Chondrocyte (in vitro differentiated cells): ENCODE results near the gene SHPK. TPM values are rescaled to one million over a fixed set of nuclear protein-coding genes. Genes with fewer than 3 reads are reported as not detected.

Experiments used
- DNase-seq: peaks from one replicate; pipeline ENCODE4 v3.0.0; 2021; ENCODE audit warnings: mixed read lengths, low spot score
- H3K27ac Mint-ChIP-seq: one replicate; pipeline ENCODE4 v1.8.0; 2021; ENCODE audit warnings: mild to moderate bottlenecking, moderate library complexity, mixed read lengths; ENCODE audit not compliant: unreplicated experiment
- H3K27me3 Mint-ChIP-seq: 2 replicates; pipeline ENCODE4 v1.8.0; 2021; ENCODE audit warnings: low read depth, mixed read lengths
- H3K36me3 Mint-ChIP-seq: 2 replicates; pipeline ENCODE4 v1.8.0; 2021; ENCODE audit warnings: low read depth, mixed read lengths
- H3K4me1 Mint-ChIP-seq: 2 replicates; pipeline ENCODE4 v1.8.0; 2021; ENCODE audit warnings: low read depth, mild to moderate bottlenecking, mixed read lengths
- H3K4me3 Mint-ChIP-seq: one replicate; pipeline ENCODE4 v1.8.0; 2021; ENCODE audit warnings: mild to moderate bottlenecking, moderate library complexity, mixed read lengths; ENCODE audit not compliant: unreplicated experiment
- H3K9me3 Mint-ChIP-seq: 2 replicates; pipeline ENCODE4 v1.8.0; 2021; ENCODE audit warnings: low read depth, mixed read lengths
- CTCF ChIP-seq: fragments of 200-600 bp; sonication (generic); IDR thresholded peaks from 2 replicates; pipeline ENCODE4 v1.5.0; 2021; ENCODE audit warnings: antibody characterized with exemption, mild to moderate bottlenecking, moderate library complexity
- total RNA-seq: library from RNA; stranded (reverse); gene quantifications from 3 replicates; pipeline ENCODE4 v1.2.1, GENCODE V29; 2021

The SHPK gene
- total RNA-seq, 1 donor from 2014 or later: 5.6 TPM

- DNase-seq: no peak
- Mint-ChIP-seq H3K27ac (no peak overlapping the region), H3K9me3 (no peaks in the 10 kb centered on the region), H3K4me3 (no peak overlapping the region), H3K4me1 (peaks cover 9% of the 10 kb centered on the region), H3K36me3 (no peaks in the 10 kb centered on the region), H3K27me3 (no peaks in the 10 kb centered on the region)
- no peak for TF ChIP-seq CTCF
Observed at GRCh38 chr17:3598078-3598477, 38.0 kb downstream of the SHPK start.

- no peaks in the 10 kb centered on the region for H3K9me3 Mint-ChIP-seq
- H3K27ac Mint-ChIP-seq: no peak overlapping the region
- no peak for TF ChIP-seq CTCF
- no peak overlapping the region for H3K4me3 Mint-ChIP-seq
- no peaks in the 10 kb centered on the region for H3K27me3 Mint-ChIP-seq
- DNase-seq: no peak
- H3K4me1 Mint-ChIP-seq: peaks cover 9% of the 10 kb centered on the region
- H3K36me3 Mint-ChIP-seq: no peaks in the 10 kb centered on the region
Observed at GRCh38 chr17:3596804-3597464, 39.1 kb downstream of the SHPK start.

GRCh38 chr17:3594976-3595375, 41.1 kb downstream of the SHPK start:
- no peak for DNase-seq
- Mint-ChIP-seq H3K36me3 (peaks cover 3% of the 10 kb centered on the region), H3K9me3 (no peaks in the 10 kb centered on the region), H3K27me3 (no peaks in the 10 kb centered on the region), H3K4me3 (no peak overlapping the region), H3K4me1 (peaks cover 9% of the 10 kb centered on the region), H3K27ac (no peak overlapping the region)
- no peak for TF ChIP-seq CTCF

- H3K4me1 Mint-ChIP-seq: peaks cover 9% of the 10 kb centered on the region
- no peak overlapping the region for H3K4me3 Mint-ChIP-seq
- no peak for TF ChIP-seq CTCF
- no peaks in the 10 kb centered on the region for H3K9me3 Mint-ChIP-seq
- peaks cover 7% of the 10 kb centered on the region for H3K36me3 Mint-ChIP-seq
- peak overlapping the region; percentile 49 for H3K27ac Mint-ChIP-seq
- no peaks in the 10 kb centered on the region for H3K27me3 Mint-ChIP-seq
- no peak for DNase-seq
Observed at GRCh38 chr17:3594051-3594800, 41.8 kb downstream of the SHPK start.

DNA sequence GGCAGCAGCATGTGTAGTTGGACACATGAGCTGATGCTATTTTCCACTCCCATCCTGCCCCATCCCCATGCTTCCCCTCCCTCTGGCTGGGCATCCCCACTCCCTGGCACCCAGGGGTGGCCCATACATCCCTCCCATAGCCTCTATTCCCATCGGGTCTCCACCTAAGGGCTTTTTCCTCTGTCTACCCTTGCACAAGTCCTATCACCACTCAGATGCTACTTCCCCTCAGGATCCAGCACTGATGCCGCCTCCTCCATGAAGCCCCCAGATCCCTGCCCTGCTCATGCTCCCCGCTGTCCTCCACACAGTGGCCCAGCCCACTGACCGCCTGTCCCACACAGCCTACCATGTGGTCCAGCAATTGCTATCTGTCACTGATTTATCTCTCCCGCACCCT, 42.7 kb downstream of the SHPK start:
- no peak for TF ChIP-seq CTCF
- Mint-ChIP-seq H3K36me3 (peaks cover 7% of the 10 kb centered on the region), H3K4me3 (no peak overlapping the region), H3K9me3 (no peaks in the 10 kb centered on the region), H3K27me3 (no peaks in the 10 kb centered on the region), H3K27ac (no peak overlapping the region), H3K4me1 (peaks cover 9% of the 10 kb centered on the region)
- DNase-seq: no peak
